HG03469 (cell line): Measurements from ENCODE around the gene ZNF436.
"Not testable (repeated sequence)": the region's sequence is repeated elsewhere in the genome, so short reads cannot be mapped to it uniquely, and the experiment has no call there.

Experiments used
- ATAC-seq: cut with Tn5 transposase; IDR thresholded peaks from one replicate; pipeline ENCODE4 v1.9.1; 2021; ENCODE audit warnings: mild to moderate bottlenecking, moderate library complexity, moderate number of reproducible peaks; ENCODE audit not compliant: unreplicated experiment

Gene ZNF436

GRCh38 chr1:23330846-23331245 lies 38.8 kb downstream of the ZNF436 start:
- ATAC-seq = no peak

DNA sequence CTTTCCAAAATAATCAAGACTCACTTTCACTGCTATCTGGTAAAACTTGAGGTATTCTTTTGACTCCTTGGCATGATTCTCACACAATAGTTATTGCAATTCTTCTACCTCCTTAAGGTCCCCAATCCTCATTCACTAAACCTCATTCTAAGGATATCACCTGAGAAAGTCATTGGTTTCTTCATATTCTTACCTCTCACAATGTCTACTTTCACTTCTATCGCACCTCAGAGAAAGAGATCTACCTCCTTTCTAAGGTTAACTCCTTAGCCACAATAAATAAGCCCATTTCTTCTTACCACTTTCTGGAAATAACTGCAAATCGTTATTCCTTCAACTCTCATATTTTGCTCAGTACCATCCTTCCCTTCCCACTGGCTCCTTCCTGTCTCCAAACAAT lies 44.2 kb downstream of the ZNF436 start:
- ATAC-seq = no peak

DNA sequence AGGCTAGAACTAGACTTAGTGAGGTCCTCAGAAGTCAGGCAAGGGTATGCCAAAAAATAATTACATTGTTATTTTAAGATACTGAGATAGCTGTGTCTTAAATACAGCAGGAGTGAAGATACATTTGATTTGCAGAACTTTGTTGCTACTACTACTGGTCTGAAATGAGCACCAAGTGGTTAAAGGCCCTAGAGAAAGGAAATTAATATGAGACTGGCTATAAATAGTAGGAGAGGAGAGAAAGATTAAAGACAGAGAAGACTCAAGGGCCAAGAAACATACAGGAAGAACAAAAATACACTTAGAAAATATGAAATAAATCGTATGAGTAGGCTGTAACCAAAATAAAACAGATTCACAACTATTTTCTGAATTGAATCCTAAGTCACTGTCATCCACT lies 46.9 kb downstream of the ZNF436 start:
- no peak for ATAC-seq

DNA sequence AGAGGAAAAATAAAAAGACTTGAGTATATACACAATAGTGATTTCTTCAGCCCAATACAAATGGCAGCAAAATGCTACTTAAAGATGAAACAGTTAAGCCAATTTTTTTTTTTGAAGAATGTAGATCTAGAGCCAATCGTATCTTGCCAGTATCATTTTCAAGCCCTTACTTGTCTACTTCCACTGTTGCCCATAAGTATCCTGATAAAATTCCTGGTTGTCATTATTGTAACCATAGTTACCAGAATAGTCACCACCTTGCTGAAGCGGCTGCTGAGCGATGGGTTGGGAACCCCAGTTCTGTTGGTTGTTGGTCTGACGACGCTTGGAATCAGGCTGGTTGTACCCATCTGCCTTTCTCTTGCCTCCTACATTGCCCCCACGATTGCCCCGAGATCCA lies 59.4 kb downstream of the ZNF436 start:
- not testable (repeated sequence) for ATAC-seq
